GM21825 (cell line): Measurements from ENCODE around the gene MAP2K5.

Experiments used
- ATAC-seq: cut with Tn5 transposase; IDR thresholded peaks from one replicate; pipeline ENCODE4 v1.9.1; 2021; ENCODE audit warnings: mild to moderate bottlenecking, moderate library complexity; ENCODE audit not compliant: unreplicated experiment

MAP2K5 gene

GRCh38 chr15:67717776-67718175, 175.3 kb downstream of the MAP2K5 start:
- ATAC-seq: no peak

GRCh38 chr15:67719330-67719959, 176.9 kb downstream of the MAP2K5 start:
- ATAC-seq: no peak

- ATAC-seq: no peak
Observed at GRCh38 chr15:67720556-67721175, 178.2 kb downstream of the MAP2K5 start.

- ATAC-seq: no peak
Observed at GRCh38 chr15:67722030-67722817, 179.7 kb downstream of the MAP2K5 start.

GRCh38 chr15:67723294-67724024, 181.0 kb downstream of the MAP2K5 start:
- ATAC-seq: no peak

GRCh38 chr15:67724691-67725375, 182.3 kb downstream of the MAP2K5 start:
- ATAC-seq: no peak

GRCh38 chr15:67730135-67730534, 187.6 kb downstream of the MAP2K5 start:
- ATAC-seq: no peak

GRCh38 chr15:67731112-67731721, 188.7 kb downstream of the MAP2K5 start:
- no peak for ATAC-seq

GRCh38 chr15:67732164-67732563, 189.7 kb downstream of the MAP2K5 start:
- ATAC-seq: no peak

GRCh38 chr15:67732671-67733374, 190.3 kb downstream of the MAP2K5 start:
- no peak for ATAC-seq

GRCh38 chr15:67735896-67736295, 193.4 kb downstream of the MAP2K5 start:
- ATAC-seq: no peak

GRCh38 chr15:67736810-67737209, 194.3 kb downstream of the MAP2K5 start:
- ATAC-seq: no peak

GRCh38 chr15:67738056-67738455, 195.6 kb downstream of the MAP2K5 start:
- no peak for ATAC-seq

- no peak for ATAC-seq
Observed at GRCh38 chr15:67740405-67740804, 197.9 kb downstream of the MAP2K5 start.

- no peak for ATAC-seq
Observed at GRCh38 chr15:67741308-67741707, 198.8 kb downstream of the MAP2K5 start.

GRCh38 chr15:67743558-67743957, 201.1 kb downstream of the MAP2K5 start:
- no peak for ATAC-seq

- ATAC-seq: no peak
Observed at GRCh38 chr15:67744331-67745072, 202.0 kb downstream of the MAP2K5 start.

GRCh38 chr15:67745073-67746006, 202.8 kb downstream of the MAP2K5 start:
- no peak for ATAC-seq
